ENCODE results near the gene ADAMTS14. TPM values are rescaled to one million over a fixed set of nuclear protein-coding genes. Genes with fewer than 3 reads are reported as not detected.

The ADAMTS14 gene
- total and polyA plus RNA-seq, 3 experiments from 2014 or later, result 0.06 TPM; not detected in 2

GRCh38 chr10:70685455-70685911, 13.2 kb downstream of the ADAMTS14 start:
- Mint-ChIP-seq H3K36me3 (no peaks in the 10 kb centered on the region), H3K9me3 (no peaks in the 10 kb centered on the region), H3K27ac (peak overlapping the region in 3 of 8 donors; percentile 38 to 61 (median 41)), H3K27me3 (no peaks in the 10 kb centered on the region), H3K4me3 (no peak overlapping the region), H3K4me1 (no peaks in the 10 kb centered on the region)
- Histone ChIP-seq H3K36me3 (ENCODE audit: insufficient read depth, low read length) (no peaks in the 10 kb centered on the region), H3K4me1 (ENCODE audit: insufficient read depth, low read length) (no peaks in the 10 kb centered on the region), H3K27me3 (ENCODE audit: insufficient read depth, low read length, poor library complexity, severe bottlenecking) (no peaks in the 10 kb centered on the region), H3K4me3 (ENCODE audit: low read length) (no peak overlapping the region), H3K9me3 (ENCODE audit: low read length) (no peaks in the 10 kb centered on the region), H3K27ac (ENCODE audit: low read depth, low read length) (no peak overlapping the region)
- DNase-seq, result no peak
- CTCF ChIA-PET, result interaction anchor here (1.1 kb wide), 1 partner anchor 127 kb away, joined by 3 read pairs; no protein-coding TSS in a partner anchor
- POLR2A ChIA-PET, result no interaction called here

GRCh38 chr10:70688828-70689227, 16.5 kb downstream of the ADAMTS14 start:
- no peaks in the 10 kb centered on the region for H3K27me3 Mint-ChIP-seq
- Histone ChIP-seq H3K9me3 (ENCODE audit: low read length) (no peaks in the 10 kb centered on the region), H3K27me3 (ENCODE audit: insufficient read depth, low read length, poor library complexity, severe bottlenecking) (no peaks in the 10 kb centered on the region), H3K36me3 (ENCODE audit: insufficient read depth, low read length) (no peaks in the 10 kb centered on the region), H3K27ac (ENCODE audit: low read depth, low read length) (no peak overlapping the region), H3K4me3 (ENCODE audit: low read length) (no peak overlapping the region), H3K4me1 (ENCODE audit: insufficient read depth, low read length) (no peaks in the 10 kb centered on the region)
- POLR2A ChIA-PET, result no interaction called here
- no peak for DNase-seq
- peaks cover 0 to 1% (median 0%) of the 10 kb centered on the region in 5 donors for H3K9me3 Mint-ChIP-seq
- H3K4me3 Mint-ChIP-seq, result no peak overlapping the region
- no peaks in the 10 kb centered on the region for H3K36me3 Mint-ChIP-seq
- no peak overlapping the region for H3K27ac Mint-ChIP-seq
- H3K4me1 Mint-ChIP-seq, result no peaks in the 10 kb centered on the region
- CTCF ChIA-PET, result no interaction called here

GRCh38 chr10:70689661-70690060, 17.4 kb downstream of the ADAMTS14 start:
- Mint-ChIP-seq H3K27ac (no peak overlapping the region), H3K27me3 (no peaks in the 10 kb centered on the region), H3K4me1 (no peaks in the 10 kb centered on the region), H3K36me3 (no peaks in the 10 kb centered on the region), H3K4me3 (no peak overlapping the region), H3K9me3 (peaks cover 0 to 1% (median 0%) of the 10 kb centered on the region in 5 donors)
- no peak for DNase-seq
- POLR2A ChIA-PET, result no interaction called here
- CTCF ChIA-PET, result no interaction called here
- no peak overlapping the region for H3K27ac ChIP-seq (ENCODE audit: low read depth, low read length)
- no peaks in the 10 kb centered on the region for H3K27me3 ChIP-seq (ENCODE audit: insufficient read depth, low read length, poor library complexity, severe bottlenecking)
- no peaks in the 10 kb centered on the region for H3K36me3 ChIP-seq (ENCODE audit: insufficient read depth, low read length)
- H3K4me1 ChIP-seq (ENCODE audit: insufficient read depth, low read length), result no peaks in the 10 kb centered on the region
- no peaks in the 10 kb centered on the region for H3K9me3 ChIP-seq (ENCODE audit: low read length)
- H3K4me3 ChIP-seq (ENCODE audit: low read length), result no peak overlapping the region

- ChIA-PET CTCF (no interaction called here), POLR2A (no interaction called here)
- DNase-seq, result no peak
These were observed 18.3 kb downstream of the ADAMTS14 start for GRCh38 chr10:70690589-70690988.

GRCh38 chr10:70691611-70692010, 19.3 kb downstream of the ADAMTS14 start:
- DNase-seq, result no peak
- Histone ChIP-seq H3K4me1 (ENCODE audit: insufficient read depth, low read length) (no peaks in the 10 kb centered on the region), H3K36me3 (ENCODE audit: insufficient read depth, low read length) (no peaks in the 10 kb centered on the region), H3K27me3 (ENCODE audit: insufficient read depth, low read length, poor library complexity, severe bottlenecking) (no peaks in the 10 kb centered on the region), H3K9me3 (ENCODE audit: low read length) (no peaks in the 10 kb centered on the region), H3K4me3 (ENCODE audit: low read length) (no peak overlapping the region), H3K27ac (ENCODE audit: low read depth, low read length) (no peak overlapping the region)
- Mint-ChIP-seq H3K9me3 (peaks cover 0 to 1% (median 0%) of the 10 kb centered on the region in 5 donors), H3K27me3 (no peaks in the 10 kb centered on the region), H3K4me1 (no peaks in the 10 kb centered on the region), H3K36me3 (no peaks in the 10 kb centered on the region), H3K27ac (no peak overlapping the region), H3K4me3 (no peak overlapping the region)
- POLR2A ChIA-PET, result interaction anchor here (0.5 to 0.6 kb wide), 2 partner anchors 63 to 110 kb away, joined by 3 to 5 read pairs; no protein-coding TSS in a partner anchor
- CTCF ChIA-PET, result interaction anchor here (1.2 kb wide), 1 partner anchor 46 kb away, joined by 3 read pairs; no protein-coding TSS in a partner anchor

More at GRCh38 chr10:70690589-70690988, 18.3 kb downstream of the ADAMTS14 start:
- H3K4me1 Mint-ChIP-seq, result no peaks in the 10 kb centered on the region
- H3K4me3 Mint-ChIP-seq, result no peak overlapping the region
- Histone ChIP-seq H3K4me1 (ENCODE audit: insufficient read depth, low read length) (no peaks in the 10 kb centered on the region), H3K4me3 (ENCODE audit: low read length) (no peak overlapping the region), H3K27ac (ENCODE audit: low read depth, low read length) (no peak overlapping the region), H3K27me3 (ENCODE audit: insufficient read depth, low read length, poor library complexity, severe bottlenecking) (no peaks in the 10 kb centered on the region), H3K9me3 (ENCODE audit: low read length) (no peaks in the 10 kb centered on the region), H3K36me3 (ENCODE audit: insufficient read depth, low read length) (no peaks in the 10 kb centered on the region)
- H3K9me3 Mint-ChIP-seq, result peaks cover 0 to 1% (median 0%) of the 10 kb centered on the region in 5 donors
- peak overlapping the region in 1 of 8 donors; percentile 25 for H3K27ac Mint-ChIP-seq
- no peaks in the 10 kb centered on the region for H3K27me3 Mint-ChIP-seq
- no peaks in the 10 kb centered on the region for H3K36me3 Mint-ChIP-seq

- CTCF ChIA-PET, result interaction anchor here (1.2 kb wide), 1 partner anchor 47 kb away, joined by 3 read pairs; no protein-coding TSS in a partner anchor
These were observed 19.8 kb downstream of the ADAMTS14 start for GRCh38 chr10:70692043-70692603.

GRCh38 chr10:70693619-70694335, 21.5 kb downstream of the ADAMTS14 start:
- Mint-ChIP-seq H3K9me3 (peaks cover 0 to 1% (median 0%) of the 10 kb centered on the region in 5 donors), H3K27ac (no peak overlapping the region), H3K4me3 (no peak overlapping the region), H3K4me1 (no peaks in the 10 kb centered on the region), H3K27me3 (peaks cover 0 to 2% of the 10 kb centered on the region in 2 donors), H3K36me3 (no peaks in the 10 kb centered on the region)
- Histone ChIP-seq H3K9me3 (ENCODE audit: low read length) (no peaks in the 10 kb centered on the region), H3K27me3 (ENCODE audit: insufficient read depth, low read length, poor library complexity, severe bottlenecking) (no peaks in the 10 kb centered on the region), H3K36me3 (ENCODE audit: insufficient read depth, low read length) (no peaks in the 10 kb centered on the region), H3K4me3 (ENCODE audit: low read length) (no peak overlapping the region), H3K4me1 (ENCODE audit: insufficient read depth, low read length) (no peaks in the 10 kb centered on the region), H3K27ac (ENCODE audit: low read depth, low read length) (no peak overlapping the region)
- CTCF ChIA-PET, result no interaction called here
- no peak for DNase-seq
- POLR2A ChIA-PET, result no interaction called here

More at GRCh38 chr10:70692043-70692603, 19.8 kb downstream of the ADAMTS14 start:
- Histone ChIP-seq H3K9me3 (ENCODE audit: low read length) (no peaks in the 10 kb centered on the region), H3K4me1 (ENCODE audit: insufficient read depth, low read length) (no peaks in the 10 kb centered on the region), H3K27me3 (ENCODE audit: insufficient read depth, low read length, poor library complexity, severe bottlenecking) (no peaks in the 10 kb centered on the region), H3K36me3 (ENCODE audit: insufficient read depth, low read length) (no peaks in the 10 kb centered on the region), H3K27ac (ENCODE audit: low read depth, low read length) (no peak overlapping the region), H3K4me3 (ENCODE audit: low read length) (no peak overlapping the region)
- Mint-ChIP-seq H3K36me3 (no peaks in the 10 kb centered on the region), H3K9me3 (peaks cover 0 to 1% (median 0%) of the 10 kb centered on the region in 5 donors), H3K4me1 (no peaks in the 10 kb centered on the region), H3K4me3 (no peak overlapping the region), H3K27me3 (no peaks in the 10 kb centered on the region), H3K27ac (peak overlapping the region in 1 of 8 donors; percentile 66)
- POLR2A ChIA-PET, result no interaction called here
- DNase-seq, result no peak

- Mint-ChIP-seq H3K4me1 (no peaks in the 10 kb centered on the region), H3K9me3 (peaks cover 0 to 1% (median 0%) of the 10 kb centered on the region in 5 donors)
These were observed 22.3 kb downstream of the ADAMTS14 start for GRCh38 chr10:70694418-70695141.

More at GRCh38 chr10:70694418-70695141, 22.3 kb downstream of the ADAMTS14 start:
- no peak for DNase-seq
- ChIA-PET CTCF (no interaction called here), POLR2A (no interaction called here)
- Mint-ChIP-seq H3K36me3 (no peaks in the 10 kb centered on the region), H3K4me3 (no peak overlapping the region), H3K27me3 (peaks cover 0 to 2% of the 10 kb centered on the region in 2 donors), H3K27ac (no peak overlapping the region)
- Histone ChIP-seq H3K9me3 (ENCODE audit: low read length) (no peaks in the 10 kb centered on the region), H3K4me3 (ENCODE audit: low read length) (no peak overlapping the region), H3K27me3 (ENCODE audit: insufficient read depth, low read length, poor library complexity, severe bottlenecking) (no peaks in the 10 kb centered on the region), H3K27ac (ENCODE audit: low read depth, low read length) (no peak overlapping the region), H3K4me1 (ENCODE audit: insufficient read depth, low read length) (no peaks in the 10 kb centered on the region), H3K36me3 (ENCODE audit: insufficient read depth, low read length) (no peaks in the 10 kb centered on the region)

All from CD8-positive, alpha-beta memory T cell (primary cell).